SKM-1 (cell line): ENCODE measurements around the gene NADK2.

Experiments used
- DNase-seq: peaks from one replicate; lab custom pipeline; 2025; ENCODE audit not compliant: unreplicated experiment; lab: John Stamatoyannopoulos, UW

Gene NADK2

DNA sequence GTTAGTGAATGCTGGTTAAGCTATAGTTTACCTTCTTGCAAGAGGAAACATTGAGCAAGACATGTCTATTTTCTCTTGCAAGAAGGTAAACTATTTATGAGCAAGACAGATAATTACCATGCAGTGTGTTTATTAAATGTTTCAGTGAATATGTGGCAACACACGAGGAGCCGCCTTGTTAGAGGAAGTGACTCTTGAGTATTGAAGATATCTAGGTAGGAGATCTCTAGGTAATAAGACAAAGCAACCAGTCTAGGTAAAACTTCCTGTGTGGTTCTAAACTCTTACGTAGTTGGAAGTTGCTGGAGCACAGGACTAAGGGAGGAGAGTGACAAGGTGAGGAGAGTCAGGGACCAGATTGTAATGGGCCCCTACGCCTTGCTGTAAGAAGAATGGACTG, 73.0 kb downstream of the NADK2 start:
- DNase-seq: no peak

DNA sequence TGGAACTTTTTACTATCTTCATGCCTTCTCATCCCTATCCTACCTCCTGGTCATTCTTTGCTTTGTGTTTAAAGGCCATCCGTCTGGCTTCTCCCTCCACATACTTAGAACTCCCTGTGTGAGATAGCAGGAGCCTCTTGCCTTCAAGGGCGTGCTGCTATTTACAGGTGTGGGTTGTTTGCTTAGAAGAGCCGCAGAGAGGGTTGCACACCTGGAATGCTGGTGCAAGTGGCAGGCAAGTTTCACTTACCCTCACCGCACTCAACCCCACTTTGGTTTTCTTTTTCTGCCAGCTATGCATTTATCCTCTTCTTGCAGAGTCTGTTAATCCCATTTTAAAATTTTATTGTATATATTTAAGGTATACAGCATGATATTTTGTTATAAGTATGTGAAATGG, 77.3 kb downstream of the NADK2 start:
- no peak for DNase-seq

DNA sequence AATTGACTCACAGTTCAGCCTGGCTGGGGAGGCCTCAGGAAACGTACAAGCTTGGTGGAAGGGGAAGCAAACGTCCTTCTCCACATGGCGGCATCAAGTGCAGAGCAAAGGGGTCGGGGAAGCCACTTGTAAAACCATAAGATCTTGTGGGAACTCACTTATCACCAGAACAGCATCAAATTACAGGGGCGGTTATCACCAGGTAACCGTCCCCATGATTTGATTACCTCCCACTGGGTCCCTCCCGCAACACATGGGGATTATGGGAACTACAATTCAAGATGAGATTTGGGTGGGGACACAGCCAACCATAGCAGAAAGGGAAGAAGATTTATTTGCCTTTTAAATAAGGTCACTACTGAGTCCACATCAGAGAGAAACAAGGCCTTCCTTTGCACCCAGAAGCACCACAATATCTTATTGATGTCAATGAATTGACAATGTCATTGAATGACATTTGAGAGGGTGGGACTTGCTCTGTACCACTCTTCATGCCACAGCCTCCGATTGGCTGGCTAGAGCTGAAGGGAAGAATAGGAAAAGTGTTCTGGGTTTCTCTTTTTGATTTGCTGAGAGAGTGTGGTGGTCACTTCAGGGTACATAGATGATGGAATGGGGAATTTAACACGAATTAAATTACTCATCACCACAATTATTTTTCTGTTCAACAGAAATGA, 78.8 kb downstream of the NADK2 start:
- no peak for DNase-seq

DNA sequence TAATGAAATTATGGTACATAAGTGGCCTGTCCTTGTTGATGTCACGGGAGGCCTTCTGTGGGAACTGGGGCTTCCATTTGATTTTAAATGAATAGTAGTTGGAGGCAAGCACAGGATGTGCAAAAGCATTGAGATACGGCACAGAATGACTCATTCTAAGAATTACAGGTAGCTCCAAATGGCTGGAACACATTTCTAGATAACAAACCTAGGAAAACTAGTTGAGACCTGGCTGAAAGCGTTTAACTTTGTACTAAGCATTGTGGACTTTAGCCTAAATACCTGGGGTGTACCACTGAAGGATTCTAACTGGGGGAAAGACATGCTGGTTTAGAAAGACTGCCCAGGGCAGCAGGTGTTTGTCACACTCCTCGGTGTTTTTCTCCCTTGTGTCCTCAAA, 80.4 kb downstream of the NADK2 start:
- DNase-seq: no peak

DNA sequence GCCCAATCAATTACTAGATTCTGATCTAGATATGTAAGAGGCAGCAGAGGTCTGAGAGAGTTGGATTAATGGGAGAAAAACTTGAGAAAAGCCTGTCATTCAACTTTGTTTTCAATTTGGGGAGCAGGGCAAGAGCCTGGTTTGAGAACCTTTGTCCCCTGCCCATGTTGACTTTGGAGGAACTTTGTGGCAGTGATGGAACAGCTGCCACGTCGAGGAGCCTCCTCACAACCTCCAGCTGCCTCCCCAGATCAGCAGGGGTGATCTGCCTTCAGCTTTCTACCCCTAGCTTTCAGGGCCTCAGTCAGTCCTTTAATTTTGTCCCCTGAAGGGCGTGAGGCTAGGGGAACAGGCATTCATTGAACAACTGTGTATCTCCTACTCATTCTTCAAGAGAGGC, 81.1 kb downstream of the NADK2 start:
- DNase-seq: no peak

DNA sequence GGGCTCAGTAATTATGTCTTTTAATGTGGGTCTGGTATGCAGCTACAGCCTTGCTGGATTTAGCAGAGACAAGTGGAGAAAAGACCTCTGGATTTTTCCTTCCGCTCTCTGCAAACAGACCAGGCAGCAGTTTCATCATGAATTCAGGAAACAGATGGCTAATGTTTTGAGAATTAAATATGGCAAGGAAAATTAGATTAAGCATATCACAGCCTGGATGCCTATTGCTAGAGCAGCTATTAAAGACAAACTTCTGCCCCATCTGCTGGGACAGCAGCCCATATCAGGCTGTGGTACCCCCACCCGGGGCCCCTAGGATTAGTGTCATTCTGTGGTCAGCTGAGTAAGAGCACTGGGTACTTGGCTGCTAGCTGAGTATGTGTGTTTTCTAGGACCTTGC, 83.6 kb downstream of the NADK2 start:
- DNase-seq: no peak

DNA sequence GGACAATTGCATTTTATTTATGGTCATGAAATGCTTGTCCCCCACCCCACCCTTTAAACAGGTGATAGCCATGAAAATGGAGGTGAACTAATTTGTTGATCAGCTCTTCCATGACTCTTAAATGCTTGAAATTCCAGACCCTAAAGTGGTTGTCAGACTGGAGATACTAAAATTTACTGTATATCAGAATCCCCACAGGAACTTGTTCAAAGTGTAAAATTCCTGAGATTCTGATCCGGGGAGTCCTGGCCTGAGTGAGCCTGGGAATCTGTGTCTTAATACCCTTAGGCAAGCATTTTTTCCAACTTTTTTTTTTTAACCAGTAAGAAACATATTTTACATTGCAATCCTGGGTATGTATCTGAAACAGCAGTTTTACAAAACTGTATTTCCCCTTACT, 85.1 kb downstream of the NADK2 start:
- DNase-seq: no peak

DNA sequence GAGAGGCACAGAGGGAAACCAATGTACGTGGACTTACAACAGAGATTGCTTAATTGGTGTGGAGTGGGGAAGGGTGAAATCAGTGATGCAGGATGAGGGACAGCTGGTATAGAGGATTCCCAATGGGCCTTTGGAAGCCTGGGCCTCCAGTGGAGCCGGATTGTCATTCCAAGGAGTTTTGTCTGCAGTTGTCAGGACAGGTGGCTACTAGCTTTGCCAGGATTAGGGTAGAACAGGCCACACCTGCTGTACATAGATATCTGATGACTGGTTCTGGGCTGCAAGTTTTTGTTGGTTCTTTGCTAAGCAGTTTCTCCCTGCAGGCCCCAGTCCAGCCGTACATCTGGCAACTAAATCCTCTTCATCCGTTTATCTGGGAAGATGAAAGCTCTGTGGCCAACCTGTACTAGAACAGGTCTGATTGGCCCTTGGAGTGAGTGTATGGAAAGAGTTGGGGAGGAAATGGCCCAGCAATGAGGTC, 85.6 kb downstream of the NADK2 start:
- DNase-seq: no peak

DNA sequence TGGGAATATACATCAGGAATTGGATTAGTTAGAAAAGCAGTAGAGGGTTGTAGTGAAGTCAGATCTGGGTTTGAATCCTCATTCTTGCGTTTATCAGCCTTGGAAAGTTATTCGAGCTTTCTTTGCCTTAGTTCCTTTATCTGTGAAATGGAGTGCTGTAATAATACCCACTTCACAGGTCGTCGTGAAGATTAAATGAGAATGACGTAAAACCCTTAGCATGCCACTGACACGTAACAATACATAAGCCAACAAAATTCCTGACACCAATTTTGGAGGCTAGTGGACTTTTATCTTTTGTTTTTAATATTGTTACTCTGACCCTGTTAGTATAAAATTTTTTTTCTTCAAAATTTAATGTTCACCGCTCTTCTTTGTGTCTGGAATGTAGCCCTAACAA, 86.4 kb downstream of the NADK2 start:
- no peak for DNase-seq

DNA sequence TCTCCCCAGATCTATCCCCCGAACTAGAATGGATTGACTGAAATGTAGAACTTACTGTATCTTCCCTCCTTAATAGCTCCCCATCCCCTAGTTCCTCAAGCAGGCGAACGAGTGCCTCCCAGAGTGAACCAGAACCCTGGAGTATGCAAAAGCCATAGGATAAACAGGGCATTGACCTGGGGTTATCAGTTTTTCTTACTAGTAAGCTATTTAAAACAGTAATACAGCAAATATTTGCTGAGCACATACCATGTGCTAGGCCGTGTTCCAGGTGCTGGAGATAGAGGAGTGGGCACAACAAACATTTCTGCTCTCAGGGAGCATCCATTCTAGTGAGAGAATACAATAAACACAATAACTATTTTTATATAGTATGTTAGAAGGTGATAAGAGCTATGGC, 88.0 kb downstream of the NADK2 start:
- no peak for DNase-seq

DNA sequence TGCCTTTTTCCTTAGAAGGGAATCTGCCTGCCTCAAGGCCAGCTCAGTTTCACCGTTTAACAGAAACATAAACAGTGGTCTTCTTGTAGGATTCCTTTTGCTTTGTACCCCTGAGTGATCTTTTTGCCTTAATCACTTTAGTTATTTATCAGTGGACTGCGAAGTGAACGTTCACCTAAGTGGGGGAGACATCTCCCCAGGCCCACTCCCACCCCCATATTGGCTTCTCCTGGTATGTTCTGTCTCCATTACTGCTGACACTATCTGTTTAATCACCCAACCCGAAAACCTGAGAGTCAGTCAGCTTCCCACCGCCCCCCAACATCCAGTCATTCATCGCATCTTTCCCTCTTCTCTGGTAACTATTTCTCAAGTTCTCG, 88.4 kb downstream of the NADK2 start:
- DNase-seq: no peak

DNA sequence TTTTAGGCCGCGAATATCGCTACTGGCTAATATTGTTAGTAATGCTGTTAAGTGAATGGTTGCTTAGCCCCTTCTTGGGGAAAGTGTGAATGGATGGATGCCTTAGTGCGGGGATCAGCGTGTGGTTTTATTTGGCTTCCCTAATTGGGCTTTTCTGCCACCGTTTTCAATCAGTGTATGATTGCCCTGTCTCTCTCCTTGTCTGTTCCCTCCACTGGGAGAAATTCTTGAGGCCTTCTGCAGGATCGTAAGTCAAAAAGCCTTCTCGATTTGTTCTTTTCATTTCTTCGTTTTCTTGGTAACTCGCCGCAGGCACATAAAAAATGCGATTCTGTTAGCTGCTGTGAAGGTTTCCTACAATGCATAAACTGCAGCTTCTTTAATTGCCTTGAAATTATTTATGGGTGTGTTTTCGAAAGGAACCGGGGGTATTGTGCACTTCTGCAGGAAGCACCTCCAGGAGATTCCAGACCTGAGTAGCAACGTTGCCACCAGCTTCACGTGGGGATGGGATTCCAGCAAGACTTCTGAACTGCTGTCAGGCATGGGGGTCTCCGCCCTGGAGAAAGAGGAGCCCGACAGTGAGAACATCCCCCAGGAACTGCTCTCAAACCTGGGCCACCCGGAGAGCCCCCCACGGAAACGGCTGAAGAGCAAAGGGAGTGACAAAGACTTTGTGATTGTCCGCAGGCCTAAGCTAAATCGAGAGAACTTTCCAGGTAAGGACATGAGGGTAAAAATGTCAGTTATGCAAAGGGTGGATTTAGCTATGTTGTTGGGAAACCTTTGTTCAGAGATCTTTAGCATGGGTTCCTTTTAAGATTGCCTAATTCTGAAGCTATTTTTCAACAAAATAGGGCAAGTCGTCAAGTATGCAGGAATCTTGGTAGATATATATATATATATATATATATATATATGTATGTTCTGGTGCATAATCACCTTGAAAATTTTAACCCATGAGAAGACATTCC, 89.1 kb downstream of the NADK2 start:
- DNase-seq: no peak

DNA sequence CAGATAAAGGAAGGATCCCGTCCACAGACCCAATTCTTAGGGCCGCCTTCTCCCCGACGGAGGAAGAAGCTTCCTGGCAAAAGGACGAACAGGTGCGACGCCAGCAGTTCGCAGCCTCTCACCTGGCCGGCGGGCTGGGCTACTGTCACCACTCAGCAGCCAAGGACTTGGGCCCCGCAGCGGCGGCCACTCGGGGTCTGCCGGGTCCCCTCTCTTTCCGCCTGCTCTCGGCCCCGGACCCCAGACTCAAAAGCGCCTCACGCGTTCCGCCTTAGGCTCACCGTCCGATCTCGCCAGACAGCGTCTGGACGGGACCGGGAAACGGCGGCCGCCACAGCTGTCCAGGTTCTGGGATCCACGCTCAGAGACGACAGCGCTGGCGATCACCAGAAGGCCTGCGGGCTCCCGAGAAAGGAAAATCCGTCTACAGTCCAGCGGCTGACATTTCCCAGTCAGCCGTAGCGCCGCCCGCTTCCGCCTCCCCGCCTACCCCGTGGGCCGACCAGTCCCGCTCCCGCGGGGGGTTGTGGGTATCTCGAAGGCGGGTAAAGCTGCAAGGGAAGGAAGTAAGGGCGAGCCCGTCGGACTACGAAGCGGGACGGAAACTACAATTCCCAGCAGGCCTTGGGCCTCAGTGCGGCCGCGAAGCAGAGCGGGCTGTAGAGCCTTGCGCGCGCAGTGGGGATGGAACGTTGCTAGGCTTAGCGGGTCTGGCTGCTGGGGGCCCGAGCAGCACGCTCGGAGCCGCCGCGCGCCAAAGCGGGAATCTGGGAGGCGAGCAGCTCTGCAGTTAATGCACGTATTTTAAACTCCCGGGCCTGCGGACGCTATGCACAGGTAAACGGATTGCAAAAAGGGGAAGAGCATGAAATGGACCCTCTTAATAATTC, 90.0 kb downstream of the NADK2 start, which contains the start of the genes LMBRD2 and SKP2:
Gene LMBRD2, minus strand, starts transcription at position 454 of the 890 bp plus-strand sequence. CDS start 8,538 bp downstream, outside the sequence.
Gene SKP2, plus strand, starts transcription at position 678 of the 890 bp plus-strand sequence. Its CDS starts 152 bp downstream, at position 830.
- DNase-seq: peak; percentile 96

DNA sequence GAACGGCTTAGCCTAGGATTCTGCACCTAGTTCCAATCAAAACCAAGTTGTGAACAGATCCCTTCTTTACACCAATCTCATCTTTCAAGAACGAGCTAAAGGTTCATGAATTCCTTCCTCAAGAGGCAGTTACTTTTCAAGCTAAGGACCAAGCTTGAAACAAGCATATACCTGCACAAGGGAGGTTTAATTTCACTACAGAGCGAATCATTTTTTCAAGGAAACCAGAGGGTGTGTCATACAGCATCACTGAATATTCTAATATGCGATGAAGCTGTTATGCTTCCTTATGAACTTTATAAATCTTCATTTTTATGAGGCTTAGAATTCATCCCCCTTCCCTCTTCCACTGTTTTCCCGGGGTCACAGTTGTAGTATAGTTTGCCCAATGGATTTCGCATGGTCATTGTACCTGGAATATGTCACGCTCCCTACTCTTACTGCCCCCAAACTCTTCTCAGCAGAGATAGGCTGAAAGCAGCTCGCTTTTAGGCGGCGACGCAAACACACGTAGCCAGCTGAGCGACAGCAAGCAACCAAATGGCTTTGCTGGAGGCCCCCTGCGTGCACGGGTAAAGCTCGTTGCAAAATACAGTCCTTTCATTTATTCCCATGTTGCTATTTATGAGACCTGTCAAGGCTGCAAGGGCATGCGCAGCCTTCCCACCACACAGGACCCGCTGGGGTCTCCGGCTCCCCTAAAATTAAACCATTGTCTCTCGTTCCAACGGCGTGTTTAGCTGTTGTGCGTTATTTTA, 90.9 kb downstream of the NADK2 start:
- no peak for DNase-seq

DNA sequence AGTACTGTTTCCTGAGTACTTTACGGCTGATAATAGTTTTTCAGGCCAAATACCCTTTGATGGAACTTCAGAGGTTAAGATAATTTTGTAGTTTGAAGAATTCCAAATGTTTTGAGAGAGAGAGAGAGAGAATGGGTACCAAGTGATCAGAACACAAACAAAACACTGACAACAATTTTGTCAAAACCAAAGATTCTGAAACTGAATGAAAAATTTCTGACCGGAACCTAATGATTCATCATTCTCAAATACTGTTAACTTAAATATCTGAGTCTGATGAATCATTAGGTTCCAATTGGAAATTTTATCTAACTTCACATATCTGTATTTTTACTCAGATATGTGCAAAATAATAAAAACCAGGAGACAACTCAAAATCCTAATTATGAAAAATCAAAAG, 94.0 kb downstream of the NADK2 start:
- DNase-seq: no peak

DNA sequence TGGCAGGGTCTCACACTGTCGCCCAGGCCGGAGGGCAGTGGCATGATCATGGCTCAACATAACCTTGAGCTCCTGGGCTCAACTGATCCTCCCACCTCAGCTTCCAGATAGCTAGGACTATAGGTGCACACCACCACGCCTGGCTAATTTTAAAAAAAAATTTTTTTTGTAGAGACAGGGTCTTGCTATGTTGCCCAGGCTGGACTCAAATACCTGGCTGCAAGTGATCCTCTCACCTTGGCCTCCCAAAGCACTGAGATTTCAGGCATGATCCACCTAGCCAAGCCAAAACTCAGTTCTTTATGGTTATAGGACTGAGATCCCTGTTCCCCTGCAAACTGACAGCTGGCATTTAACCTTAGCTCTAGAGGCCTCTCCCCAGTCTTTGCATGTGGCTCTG, 95.3 kb downstream of the NADK2 start:
- no peak for DNase-seq

DNA sequence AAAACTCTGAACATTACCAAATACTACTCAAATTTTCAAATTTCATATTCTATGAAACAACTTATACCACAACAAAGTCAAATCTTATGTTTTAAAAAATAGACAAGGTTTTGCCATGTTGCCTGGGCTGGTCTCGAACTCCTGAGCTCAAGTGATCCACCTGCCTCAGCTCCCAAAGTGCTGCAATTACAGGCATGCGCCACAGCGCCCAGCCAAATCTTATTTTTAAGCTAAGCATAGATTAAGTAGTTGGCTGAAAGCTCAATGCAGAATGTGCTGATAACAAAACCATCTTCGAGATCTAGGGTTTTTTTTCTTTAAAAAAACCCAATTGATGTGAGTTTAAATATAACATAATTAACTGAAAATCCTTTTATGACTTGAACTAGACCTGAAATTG, 96.4 kb downstream of the NADK2 start:
- DNase-seq: no peak
